H1 (cell line): Measurements from ENCODE around the gene NHERF2. TPM values are rescaled to one million over a fixed set of nuclear protein-coding genes. Genes with fewer than 3 reads are reported as not detected.

Experiments
- CTCF ChIA-PET: fragments of 300-600 bp; sonication (Branson Sonifier 250); formaldehyde crosslinking; loops from one replicate; lab custom pipeline; 2021; ENCODE audit not compliant: partially characterized antibody; lab: Charles Lee
- POLR2A ChIA-PET: fragments of 300-600 bp; sonication (Branson Sonifier 250); formaldehyde crosslinking; loops from one replicate; lab custom pipeline; 2021; ENCODE audit warnings: inconsistent platforms; ENCODE audit not compliant: partially characterized antibody; lab: Charles Lee
- DNase-seq, 2 experiments: peaks; one replicate each; pipeline versions ENCODE4 v3.0.0 to v3.0.0-alpha.2; 2010 to 2022; ENCODE audit warnings: low spot score in 2 of 2, low read depth in 1 of 2, mixed read lengths in 1 of 2
- FAIRE-seq: peaks from 2 replicates; lab custom pipeline; 2011; peaks lifted over from hg19 to GRCh38; lab: Jason Lieb, UNC
- H2AFZ ChIP-seq: 2 replicates; pipeline ENCODE4 v1.8.1; 2012; ENCODE audit warnings: low read length, inconsistent platforms
- H2AK5ac ChIP-seq: 2 replicates; pipeline ENCODE4 v1.6.1; 2013; ENCODE audit warnings: low read depth, low read length
- H2BK120ac ChIP-seq: replicated peaks from 2 replicates; pipeline ENCODE3; 2013; ENCODE audit warnings: low read depth, low read length, inconsistent platforms
- H2BK12ac ChIP-seq: 2 replicates; pipeline ENCODE4 v1.6.1; 2013; ENCODE audit warnings: low read depth, low read length
- H2BK15ac ChIP-seq: 2 replicates; pipeline ENCODE4 v1.6.1; 2013; ENCODE audit warnings: low read length
- H2BK20ac ChIP-seq: 2 replicates; pipeline ENCODE4 v1.6.1; 2013; ENCODE audit warnings: low read length
- H2BK5ac ChIP-seq: 2 replicates; pipeline ENCODE4 v1.6.1; 2013; ENCODE audit warnings: low read depth, low read length
- H3K14ac ChIP-seq: 2 replicates; pipeline ENCODE4 v1.6.1; 2013; ENCODE audit warnings: inconsistent platforms; ENCODE audit not compliant: insufficient read length
- H3K18ac ChIP-seq: 2 replicates; pipeline ENCODE4 v1.6.1; 2013; ENCODE audit warnings: low read length; ENCODE audit errors: extremely low read depth
- H3K23ac ChIP-seq: 2 replicates; pipeline ENCODE4 v1.6.1; 2013; ENCODE audit warnings: inconsistent platforms; ENCODE audit not compliant: insufficient read length
- H3K23me2 ChIP-seq: 2 replicates; pipeline ENCODE4 v1.6.1; 2013; ENCODE audit warnings: low read depth, low read length
- H3K27ac ChIP-seq: 2 replicates; pipeline ENCODE4 v1.6.1; 2011; ENCODE audit warnings: low read depth, low read length, inconsistent platforms
- H3K27me3 ChIP-seq, 4 experiments: replicated peaks in 1 of 4; 1 replicate in 1 of 4; 2 replicates in 3 of 4; pipeline versions ENCODE4 v1.6.1 to v1.8.1; 2011 to 2013; ENCODE audit warnings: low read length in 3 of 4, mild to moderate bottlenecking in 3 of 4, inconsistent platforms in 2 of 4, mixed read lengths in 2 of 4, moderate library complexity in 1 of 4; ENCODE audit not compliant: control insufficient read depth in 3 of 4, insufficient read depth in 3 of 4; ENCODE audit errors: extremely low read depth in 1 of 4
- H3K36me3 ChIP-seq, 4 experiments: 2 replicates each; pipeline versions ENCODE4 v1.6.1 to v1.8.1; 2011 to 2013; ENCODE audit warnings: mild to moderate bottlenecking in 4 of 4, low read length in 3 of 4, moderate library complexity in 2 of 4, control low read depth in 1 of 4, inconsistent platforms in 1 of 4; ENCODE audit not compliant: insufficient read depth in 4 of 4, control insufficient read depth in 2 of 4
- H3K4ac ChIP-seq: replicated peaks from 2 replicates; pipeline ENCODE3; 2013; ENCODE audit warnings: low read length, low read depth, mixed read lengths, inconsistent platforms; ENCODE audit not compliant: insufficient read length
- H3K4me1 ChIP-seq, 4 experiments: replicated peaks in 1 of 4; 1 replicate in 1 of 4; 2 replicates in 3 of 4; pipeline versions ENCODE4 v1.6.1 to v1.8.1; 2011 to 2013; ENCODE audit warnings: low read length in 3 of 4, inconsistent platforms in 2 of 4, mixed read lengths in 1 of 4; ENCODE audit not compliant: insufficient read depth in 4 of 4, control insufficient read depth in 3 of 4
- H3K4me2 ChIP-seq, 2 experiments: 2 replicates each; pipeline versions ENCODE4 v1.6.1 to v1.8.1; 2011 to 2013; ENCODE audit warnings: low read depth in 2 of 2, low read length in 2 of 2, control low read depth in 1 of 2, inconsistent platforms in 1 of 2, mild to moderate bottlenecking in 1 of 2; ENCODE audit not compliant: insufficient read depth in 1 of 2
- H3K4me3 ChIP-seq, 4 experiments: fragments of 200-600, 300-600 bp in 1 of 4; sonication (generic), shearing (Covaris generic), sonication (Bioruptor Twin) in 1 of 4; 2 replicates each; pipeline versions ENCODE4 v1.5.1 to v1.8.1; 2011 to 2016; ENCODE audit warnings: low read length in 4 of 4, low read depth in 3 of 4, control low read depth in 2 of 4, inconsistent platforms in 2 of 4, mild to moderate bottlenecking in 2 of 4, mixed read lengths in 1 of 4, moderate library complexity in 1 of 4; ENCODE audit not compliant: insufficient read depth in 2 of 4; ENCODE audit errors: extremely low read depth in 1 of 4
- H3K56ac ChIP-seq: replicated peaks from 2 replicates; pipeline ENCODE3; 2013; ENCODE audit warnings: low read depth, mild to moderate bottlenecking, mixed read lengths, low read length, inconsistent platforms; ENCODE audit not compliant: insufficient read length
- H3K79me1 ChIP-seq: 2 replicates; pipeline ENCODE4 v1.6.1; 2013; ENCODE audit warnings: low read depth, low read length, control low read depth
- H3K79me2 ChIP-seq, 2 experiments: 2 replicates each; pipeline versions ENCODE4 v1.6.1 to v1.8.1; 2012 to 2013; ENCODE audit warnings: low read length in 2 of 2, mild to moderate bottlenecking in 2 of 2, inconsistent platforms in 1 of 2; ENCODE audit not compliant: insufficient read depth in 2 of 2, control insufficient read depth in 1 of 2
- H3K9ac ChIP-seq, 4 experiments: replicated peaks in 1 of 4; 1 replicate in 1 of 4; 2 replicates in 3 of 4; pipeline versions ENCODE4 v1.6.1 to v1.8.1; 2011 to 2013; ENCODE audit warnings: low read depth in 3 of 4, low read length in 3 of 4, control low read depth in 2 of 4, mild to moderate bottlenecking in 2 of 4, moderate library complexity in 2 of 4, inconsistent platforms in 1 of 4; ENCODE audit errors: extremely low read depth in 1 of 4
- H3K9me3 ChIP-seq, 2 experiments: 2 replicates each; pipeline versions ENCODE4 v1.6.1 to v1.8.1; 2012 to 2013; ENCODE audit warnings: mild to moderate bottlenecking in 2 of 2, moderate library complexity in 2 of 2, control low read depth in 1 of 2, inconsistent platforms in 1 of 2, low read depth in 1 of 2, low read length in 1 of 2, mixed read lengths in 1 of 2; ENCODE audit not compliant: insufficient read depth in 2 of 2
- H4K20me1 ChIP-seq, 2 experiments: replicated peaks in 1 of 2; 2 replicates each; pipeline versions ENCODE3 to v1.8.1; 2011 to 2013; ENCODE audit warnings: inconsistent platforms in 2 of 2, low read length in 2 of 2, mild to moderate bottlenecking in 1 of 2; ENCODE audit not compliant: insufficient read depth in 2 of 2, control insufficient read depth in 1 of 2
- H4K5ac ChIP-seq: 2 replicates; pipeline ENCODE4 v1.6.1; 2013; ENCODE audit warnings: low read length, low read depth, mixed read lengths, inconsistent platforms; ENCODE audit not compliant: insufficient read length
- H4K8ac ChIP-seq: 2 replicates; pipeline ENCODE4 v1.8.0; 2013; ENCODE audit warnings: mild to moderate bottlenecking, moderate library complexity, low read length, inconsistent platforms; ENCODE audit not compliant: insufficient read depth; ENCODE audit errors: extremely low read depth
- H4K91ac ChIP-seq: replicated peaks from 2 replicates; pipeline ENCODE3; 2013; ENCODE audit warnings: low read length, mixed read lengths, inconsistent platforms; ENCODE audit not compliant: insufficient read length
- BCL11A ChIP-seq, 2 experiments: IDR thresholded peaks; one replicate each; pipeline ENCODE4 v1.6.1; 2011; ENCODE audit warnings: low read depth in 2 of 2, low read length in 2 of 2, mild to moderate bottlenecking in 2 of 2
- EZH2 ChIP-seq: fragments of 200-600 bp; sonication (generic); IDR thresholded peaks from 2 replicates; pipeline ENCODE4 v1.7.1; 2012; ENCODE audit warnings: low read depth, mild to moderate bottlenecking, moderate library complexity, low read length, inconsistent platforms; ENCODE audit not compliant: severe bottlenecking
- JUN ChIP-seq: IDR thresholded peaks from 2 replicates; pipeline ENCODE4 v1.6.1; 2011; ENCODE audit warnings: low read depth, mild to moderate bottlenecking, improper control_type of control experiment, low read length
- KDM5A ChIP-seq: fragments of 200-600 bp; IDR thresholded peaks from 2 replicates; pipeline ENCODE4 v1.7.1; 2012; ENCODE audit warnings: mild to moderate bottlenecking, low read length, inconsistent platforms, mixed read lengths
- NRF1 ChIP-seq: IDR thresholded peaks from 2 replicates; pipeline ENCODE4 v1.6.1; 2011; ENCODE audit warnings: mild to moderate bottlenecking, low read depth, low read length, improper control_type of control experiment
- RNF2 ChIP-seq: fragments of 200-900, 300-1000 bp; sonication (generic); IDR thresholded peaks from 2 replicates; pipeline ENCODE4 v1.7.1; 2016; ENCODE audit warnings: borderline replicate concordance, low read depth, mild to moderate bottlenecking, antibody characterized with exemption, low read length; ENCODE audit not compliant: poor library complexity, severe bottlenecking; ENCODE audit errors: missing control alignments
- SAP30 ChIP-seq: fragments of 300-600 bp; sonication (generic); IDR thresholded peaks from 2 replicates; pipeline ENCODE4 v1.7.1; 2012; ENCODE audit warnings: low read length, moderate library complexity, mild to moderate bottlenecking, inconsistent platforms; ENCODE audit not compliant: insufficient read depth, insufficient replicate concordance
- SIN3A ChIP-seq, 2 experiments: IDR thresholded peaks in 1 of 2; conservative IDR thresholded peaks in 1 of 2; 2 replicates each; pipeline ENCODE4 v1.6.1; 2011 to 2012; ENCODE audit warnings: low read length in 2 of 2, improper control_type of control experiment in 1 of 2, low read depth in 1 of 2, mild to moderate bottlenecking in 1 of 2
- TEAD4 ChIP-seq: IDR thresholded peaks from 2 replicates; pipeline ENCODE4 v1.6.1; 2012; ENCODE audit warnings: low read depth, low read length, inconsistent platforms, mixed read lengths
- WGBS, 2 experiments: shearing (Covaris generic) in 1 of 2; methylation state at CpG; one replicate each; pipeline versions ENCODE4 v1.1.6 to v1.1.7; 2013 to 2015; ENCODE audit warnings: low lambda C conversion rate in 2 of 2, mixed read lengths in 2 of 2, inconsistent platforms in 1 of 2, low coverage in 1 of 2, missing lambda C conversion rate in 1 of 2; ENCODE audit not compliant: insufficient replicate concordance in 2 of 2, insufficient coverage in 1 of 2, insufficient read length in 1 of 2; ENCODE audit errors: extremely low coverage in 1 of 2, missing lambda C conversion rate in 1 of 2; 5-methylcytosine and 5-hydroxymethylcytosine counted together
- polyA plus RNA-seq, 7 experiments: library from polyadenylated mRNA; depleted of rRNA in 3 of 7; stranded (reverse) in 5 of 7; unstranded in 2 of 7; fragments of >200 nt in 5 of 7; fragments of 200-250 nt in 2 of 7; gene quantifications; 1 replicate in 5 of 7; 2 replicates in 1 of 7; 4 replicates in 1 of 7; pipeline versions ENCODE4 v1.2.1 to v1.2.3, GENCODE V29; 2011 to 2013; ENCODE audit warnings: missing spikeins in 2 of 7, mixed read lengths in 2 of 7
- total RNA-seq: library from RNA; stranded (reverse); fragmentation: NEBNext Ultra II Directional; extraction: Animal tissue kit (Norgen Biotek cat#: 25700); gene quantifications from 2 replicates; pipeline ENCODE4 v1.2.1, GENCODE V29; 2021
- TF ChIP-seq, protein P1 (sequence below): IDR thresholded peaks from 2 replicates; pipeline ENCODE4 v1.6.1; 2011; ENCODE audit warnings: low read length, improper control_type of control experiment

The NHERF2 gene
- total and polyA plus RNA-seq, 2 of the 8 experiments (the other 6 are each of a cell fraction or from before 2014, with no cell fraction given) = 13.9 to 19.3 TPM

DNA sequence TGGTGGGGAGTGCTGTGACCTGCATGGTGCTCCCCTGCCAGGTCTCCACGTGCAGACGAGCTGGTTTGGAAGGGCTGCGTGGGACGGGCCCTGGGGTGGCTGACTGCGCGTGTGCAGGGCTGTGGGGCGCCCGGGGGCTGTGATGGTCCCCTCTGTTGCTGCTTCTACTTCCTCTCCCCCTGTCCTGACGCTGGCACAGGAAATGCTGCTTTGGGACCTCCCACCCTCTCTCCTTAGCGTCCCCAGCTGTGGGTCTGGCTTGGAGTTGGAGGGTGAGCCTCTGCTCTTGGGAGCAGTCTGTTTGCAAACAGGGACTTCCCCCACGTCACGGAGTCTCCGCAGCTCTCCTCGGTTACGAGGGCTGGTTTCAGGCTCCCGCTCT lies 56.3 kb downstream of the NHERF2 start:
- Histone ChIP-seq H3K36me3 (peaks cover 0 to 32% (median 2%) of the 10 kb centered on the region in 4 experiments; a peak in 5 of 8 replicates), H4K91ac (no peak overlapping the region), H3K27me3 (no peaks in the 10 kb centered on the region), H2BK12ac (no peak overlapping the region), H4K5ac (no peak overlapping the region), H3K56ac (no peak overlapping the region), H3K27ac (no peak overlapping the region), H4K8ac (0 out of 2 replicates have a peak overlapping the region, but pooled peaks have one; percentile 51), H2AK5ac (no peak overlapping the region), H2AFZ (no peak overlapping the region), H3K18ac (no peak overlapping the region), H3K4me2 (no peak overlapping the region), H3K23me2 (no peaks in the 10 kb centered on the region), H3K4me1 (no peaks in the 10 kb centered on the region), H3K79me1 (no peaks in the 10 kb centered on the region), H2BK20ac (no peak overlapping the region), H2BK15ac (no peak overlapping the region), H3K23ac (no peak overlapping the region), H3K14ac (no peak overlapping the region), H3K9ac (no peak overlapping the region), H2BK5ac (no peak overlapping the region), H3K4me3 (no peak overlapping the region), H4K20me1 (peaks cover 4 to 8% of the 10 kb centered on the region in 2 experiments), H3K4ac (no peak overlapping the region), H3K9me3 (no peaks in the 10 kb centered on the region), H2BK120ac (no peak overlapping the region), H3K79me2 (no peaks in the 10 kb centered on the region)
- DNase-seq (no peak), FAIRE-seq (no peak)
- no peak for TF ChIP-seq EZH2
- TF ChIP-seq KDM5A = no peak
- TF ChIP-seq SAP30 = no peak
- no peak for TF ChIP-seq SIN3A (conservative IDR thresholded peaks at IDR 0.05 in 1 of 2, IDR thresholded peaks at IDR 0.05 in 1 of 2; ENCODE audit: low read depth in 1 of 2, low read length in 2 of 2)
- TF ChIP-seq BCL11A (IDR thresholded peaks at IDR 0.05; ENCODE audit: low read depth in 2 of 2, low read length in 2 of 2) = no peak
- no peak for TF ChIP-seq JUN
- TF ChIP-seq, protein P1, sequence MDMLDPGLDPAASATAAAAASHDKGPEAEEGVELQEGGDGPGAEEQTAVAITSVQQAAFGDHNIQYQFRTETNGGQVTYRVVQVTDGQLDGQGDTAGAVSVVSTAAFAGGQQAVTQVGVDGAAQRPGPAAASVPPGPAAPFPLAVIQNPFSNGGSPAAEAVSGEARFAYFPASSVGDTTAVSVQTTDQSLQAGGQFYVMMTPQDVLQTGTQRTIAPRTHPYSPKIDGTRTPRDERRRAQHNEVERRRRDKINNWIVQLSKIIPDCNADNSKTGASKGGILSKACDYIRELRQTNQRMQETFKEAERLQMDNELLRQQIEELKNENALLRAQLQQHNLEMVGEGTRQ = no peak
- no peak for TF ChIP-seq TEAD4
- no peak for TF ChIP-seq RNF2
- no peak for TF ChIP-seq NRF1
- POLR2A ChIA-PET = interaction anchor here (1.0 to 8.8 kb wide), 4 partner anchors 8 to 79 kb away, joined by 3 to 50 read pairs (median 4); no protein-coding TSS in a partner anchor
- WGBS, 2 experiments = 88% methylated on average over 11 of the region's 16 CpGs; no CpG with 5 or more reads in 1 of the 2 experiments
- CTCF ChIA-PET = interaction anchor here (0.8 to 3.2 kb wide), 6 partner anchors 12 to 79 kb away, joined by 3 to 15 read pairs (median 4); no protein-coding TSS in a partner anchor
